ENCODE results near the gene ATXN10.

The ATXN10 gene

GRCh38 chr22:45885171-45885840 is 213.7 kb downstream of the ATXN10 start:
- Histone ChIP-seq H3K4me3 (ENCODE audit: low read length) (no peak overlapping the region), H3K9ac (ENCODE audit: low read length) (no peak overlapping the region), H3K79me2 (ENCODE audit: low read length) (no peaks in the 10 kb centered on the region), H3K9me3 (ENCODE audit: insufficient read depth, low read length) (no peaks in the 10 kb centered on the region), H3K4me2 (ENCODE audit: low read length) (no peak overlapping the region), H3K27ac (ENCODE audit: low read length) (no peak overlapping the region), H2AFZ (ENCODE audit: low read depth, low read length) (no peak overlapping the region), H4K20me1 (ENCODE audit: insufficient read depth, low read length) (no peaks in the 10 kb centered on the region), H3K4me1 (ENCODE audit: low read length) (no peaks in the 10 kb centered on the region), H3K36me3 (replicated peaks; ENCODE audit: low read depth, low read length) (no peaks in the 10 kb centered on the region), H3K27me3 (ENCODE audit: low read depth, low read length) (no peaks in the 10 kb centered on the region)
- TF ChIP-seq CTCF (IDR thresholded peaks at IDR 0.05; ENCODE audit: low read depth, low read length): no peak

- no peak overlapping the region for H3K27ac ChIP-seq (ENCODE audit: low read length)
- no peaks in the 10 kb centered on the region for H3K27me3 ChIP-seq (ENCODE audit: low read depth, low read length)
- no peak overlapping the region for H3K4me3 ChIP-seq (ENCODE audit: low read length)
- H3K79me2 ChIP-seq (ENCODE audit: low read length): no peaks in the 10 kb centered on the region
- H3K4me1 ChIP-seq (ENCODE audit: low read length): no peaks in the 10 kb centered on the region
- H3K9me3 ChIP-seq (ENCODE audit: insufficient read depth, low read length): no peaks in the 10 kb centered on the region
- H3K4me2 ChIP-seq (ENCODE audit: low read length): no peak overlapping the region
- H2AFZ ChIP-seq (ENCODE audit: low read depth, low read length): no peak overlapping the region
- H3K36me3 ChIP-seq (replicated peaks; ENCODE audit: low read depth, low read length): no peaks in the 10 kb centered on the region
- no peak for TF ChIP-seq CTCF (IDR thresholded peaks at IDR 0.05; ENCODE audit: low read depth, low read length)
- H4K20me1 ChIP-seq (ENCODE audit: insufficient read depth, low read length): no peaks in the 10 kb centered on the region
- H3K9ac ChIP-seq (ENCODE audit: low read length): no peak overlapping the region
These were observed 214.3 kb downstream of the ATXN10 start for GRCh38 chr22:45885941-45886395.

GRCh38 chr22:45886540-45886939 is 214.9 kb downstream of the ATXN10 start:
- H4K20me1 ChIP-seq (ENCODE audit: insufficient read depth, low read length): no peaks in the 10 kb centered on the region
- H3K9me3 ChIP-seq (ENCODE audit: insufficient read depth, low read length): no peaks in the 10 kb centered on the region
- no peaks in the 10 kb centered on the region for H3K4me1 ChIP-seq (ENCODE audit: low read length)
- no peak overlapping the region for H3K4me2 ChIP-seq (ENCODE audit: low read length)
- no peak overlapping the region for H3K27ac ChIP-seq (ENCODE audit: low read length)
- H3K27me3 ChIP-seq (ENCODE audit: low read depth, low read length): no peaks in the 10 kb centered on the region
- no peak for TF ChIP-seq CTCF (IDR thresholded peaks at IDR 0.05; ENCODE audit: low read depth, low read length)
- no peak for TF ChIP-seq EZH2phosphoT487 (IDR thresholded peaks at IDR 0.05; ENCODE audit: low read depth)
- no peak overlapping the region for H2AFZ ChIP-seq (ENCODE audit: low read depth, low read length)
- no peaks in the 10 kb centered on the region for H3K79me2 ChIP-seq (ENCODE audit: low read length)
- H3K4me3 ChIP-seq (ENCODE audit: low read length): no peak overlapping the region
- no peak overlapping the region for H3K9ac ChIP-seq (ENCODE audit: low read length)
- no peaks in the 10 kb centered on the region for H3K36me3 ChIP-seq (replicated peaks; ENCODE audit: low read depth, low read length)

GRCh38 chr22:45887202-45888131 is 215.8 kb downstream of the ATXN10 start:
- no peaks in the 10 kb centered on the region for H3K27me3 ChIP-seq (ENCODE audit: low read depth, low read length)
- H2AFZ ChIP-seq (ENCODE audit: low read depth, low read length): no peak overlapping the region
- H4K20me1 ChIP-seq (ENCODE audit: insufficient read depth, low read length): no peaks in the 10 kb centered on the region
- H3K9me3 ChIP-seq (ENCODE audit: insufficient read depth, low read length): no peaks in the 10 kb centered on the region
- H3K27ac ChIP-seq (ENCODE audit: low read length): no peak overlapping the region
- H3K9ac ChIP-seq (ENCODE audit: low read length): no peak overlapping the region
- no peak overlapping the region for H3K4me3 ChIP-seq (ENCODE audit: low read length)
- H3K79me2 ChIP-seq (ENCODE audit: low read length): no peaks in the 10 kb centered on the region
- H3K36me3 ChIP-seq (replicated peaks; ENCODE audit: low read depth, low read length): no peaks in the 10 kb centered on the region
- TF ChIP-seq EZH2phosphoT487 (IDR thresholded peaks at IDR 0.05; ENCODE audit: low read depth) (no peak), CTCF (IDR thresholded peaks at IDR 0.05; ENCODE audit: low read depth, low read length) (no peak)
- no peaks in the 10 kb centered on the region for H3K4me1 ChIP-seq (ENCODE audit: low read length)
- no peak overlapping the region for H3K4me2 ChIP-seq (ENCODE audit: low read length)

Measured in OCI-LY3 (cell line).